K562 (cell line): ENCODE data around the gene TYW5. TPM values are rescaled to one million over a fixed set of nuclear protein-coding genes. Genes with fewer than 3 reads are reported as not detected.
A peak's percentile ranks its signal among the peaks of the same experiment; 100 is the strongest.

Experiments
- CBX2 ChIP-seq: fragments of 200-600 bp; sonication (generic); IDR thresholded peaks from one replicate; pipeline ENCODE4 v1.6.1; 2012; ENCODE audit warnings: mild to moderate bottlenecking, low read length, inconsistent platforms; ENCODE audit not compliant: insufficient read depth, poor library complexity, severe bottlenecking
- CHCHD3 ChIP-seq: fragments of 250-450 bp; sonication (Bioruptor Pico); IDR thresholded peaks from 2 replicates; pipeline ENCODE4 v2.1.2; 2022; ENCODE audit warnings: mild to moderate bottlenecking
- CLOCK ChIP-seq: fragments of 250-450 bp; sonication (Bioruptor Pico); IDR thresholded peaks from 2 replicates; pipeline ENCODE4 v1.4.0; 2020; ENCODE audit warnings: mild to moderate bottlenecking, moderate library complexity, borderline replicate concordance
- CREM ChIP-seq: IDR thresholded peaks from 2 replicates; pipeline ENCODE4 v1.6.1; 2014; ENCODE audit warnings: antibody characterized with exemption, low read depth
- CTBP1 ChIP-seq: fragments of 450-650 bp; IDR thresholded peaks from 2 replicates; pipeline ENCODE4 v1.6.1; 2016; ENCODE audit warnings: borderline replicate concordance
- ELF2 ChIP-seq: fragments of 250-450 bp; sonication (Bioruptor Pico); IDR thresholded peaks from 2 replicates; pipeline ENCODE4 v1.5.0; 2021; ENCODE audit warnings: mild to moderate bottlenecking
- FOXP4 ChIP-seq: sonication (generic); formaldehyde crosslinking; IDR thresholded peaks from 2 replicates; pipeline ENCODE4 v1.8.0; 2022; ENCODE audit warnings: mild to moderate bottlenecking, missing genetic modification reagents, borderline replicate concordance
- HDAC8 ChIP-seq: fragments of 450-650 bp; IDR thresholded peaks from 2 replicates; pipeline ENCODE4 v1.6.1; 2016; ENCODE audit warnings: mild to moderate bottlenecking, missing genetic modification characterization, moderate library complexity, missing compliant biosample characterization
- HLTF ChIP-seq: fragments of 450-650 bp; IDR thresholded peaks from 2 replicates; pipeline ENCODE4 v1.6.1; 2016
- HMGXB4 ChIP-seq: sonication (generic); formaldehyde crosslinking; IDR thresholded peaks from 2 replicates; pipeline ENCODE4 v1.8.1; 2023; ENCODE audit warnings: mild to moderate bottlenecking, missing genetic modification reagents
- LARP7 ChIP-seq: fragments of 450-650 bp; IDR thresholded peaks from 2 replicates; pipeline ENCODE4 v1.6.1; 2016
- MEF2D ChIP-seq: conservative IDR thresholded peaks from 2 replicates; pipeline ENCODE4 v1.6.1; 2016; ENCODE audit warnings: low read depth, missing genetic modification characterization, missing compliant biosample characterization
- RBFOX2 ChIP-seq: fragments of 200-400 bp; formaldehyde crosslinking; IDR thresholded peaks from 2 replicates; pipeline ENCODE4 v1.6.1; 2017; ENCODE audit warnings: low read depth, mild to moderate bottlenecking, low read length, moderate library complexity
- ZSCAN29 ChIP-seq: fragments of 450-650 bp; IDR thresholded peaks from 2 replicates; pipeline ENCODE4 v1.6.1; 2017
- polyA plus RNA-seq, 8 experiments: library from polyadenylated mRNA; depleted of rRNA in 4 of 8; stranded (reverse) in 5 of 8; unstranded in 3 of 8; fragments of >200 nt; fragmentation: Nextera tagmentation in 2 of 8; fragmentation: Illumina TruSeq in 1 of 8; extraction: Ambion mirVana in 2 of 8; extraction: Trizol in 1 of 8; gene quantifications; 2 replicates each; pipeline versions ENCODE4 v1.2.1 to v1.2.3, GENCODE V29; 2011 to 2014; ENCODE audit warnings: inconsistent platforms in 1 of 8, missing spikeins in 1 of 8
- total RNA-seq, 7 experiments: library from RNA; depleted of rRNA in 6 of 7; stranded (reverse); fragments of >200 nt in 6 of 7; fragmentation: Illumina TruSeq in 2 of 7; extraction: Trizol in 2 of 7; gene quantifications; 2 replicates each; pipeline versions ENCODE4 v1.2.1 to v1.2.3, GENCODE V29; 2011 to 2021; ENCODE audit warnings: low replicate concordance in 1 of 7
- TF ChIP-seq, protein P1 (sequence below): sonication (generic); formaldehyde crosslinking; IDR thresholded peaks from 2 replicates; pipeline ENCODE4 v1.8.0; 2022; ENCODE audit warnings: missing genetic modification reagents, mild to moderate bottlenecking, borderline replicate concordance
- TF ChIP-seq, protein P2 (sequence below), 2 experiments: fragments of 200-800 bp in 1 of 2; sonication (Bioruptor generic) in 1 of 2; sonication (generic) in 1 of 2; formaldehyde crosslinking in 1 of 2; IDR thresholded peaks in 1 of 2; conservative IDR thresholded peaks in 1 of 2; 2 replicates each; pipeline versions ENCODE4 v1.5.0 to v1.6.1; 2016 to 2020; ENCODE audit warnings: missing compliant biosample characterization in 1 of 2, missing genetic modification characterization in 1 of 2, missing genetic modification reagents in 1 of 2

Gene TYW5
- total and polyA plus RNA-seq, 9 of the 15 experiments (the other 6 are each of a cell fraction or from before 2014, with no cell fraction given) = 3.6 to 7.7 (median 4.6) TPM

DNA sequence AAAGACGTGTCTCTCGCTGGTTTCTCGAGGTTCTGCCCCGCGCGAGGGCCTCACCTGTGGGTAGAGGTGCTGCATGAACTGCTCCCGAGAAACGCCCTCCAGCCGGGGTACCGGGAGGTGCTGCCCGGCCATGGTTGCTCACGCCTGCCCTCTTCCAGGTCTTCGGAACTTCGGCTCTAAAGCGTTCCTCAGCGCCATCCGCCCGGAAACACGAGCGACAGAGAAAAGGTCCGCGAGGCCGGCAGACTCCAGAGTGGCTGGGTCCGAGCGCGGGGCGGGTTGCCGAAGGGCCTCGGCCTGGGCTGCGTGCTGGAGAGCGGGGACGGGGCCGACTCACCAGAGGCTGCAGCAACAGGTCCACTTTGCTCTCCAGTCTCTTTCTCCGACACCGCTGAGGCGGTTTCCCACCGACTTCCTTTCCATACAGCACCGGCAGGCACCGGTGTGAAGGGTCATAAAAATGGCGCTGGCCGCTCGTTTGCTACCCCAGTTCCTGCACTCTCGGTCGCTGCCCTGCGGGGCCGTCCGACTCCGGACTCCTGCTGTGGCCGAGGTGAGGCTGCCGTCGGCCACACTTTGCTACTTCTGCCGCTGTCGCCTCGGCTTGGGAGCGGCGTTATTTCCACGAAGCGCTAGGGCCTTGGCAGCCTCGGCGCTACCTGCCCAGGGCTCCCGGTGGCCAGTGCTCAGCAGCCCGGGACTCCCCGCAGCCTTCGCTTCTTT lies at the start of gene TYW5, which contains the start of gene MAIP1 (continued):
- TF ChIP-seq LARP7 = peak; percentile 70; the same call in 1 of the 2 replicates
- TF ChIP-seq CLOCK (CRISPR knock-in tag) = no peak
- TF ChIP-seq RBFOX2 = peak; percentile 90
- TF ChIP-seq MEF2D = 0 out of 2 replicates have a peak, but pooled peaks have one; percentile 51
- TF ChIP-seq CTBP1 = peak; percentile 88
- peak; percentile 74; the same call in 1 of the 2 replicates for TF ChIP-seq HLTF
- 0 out of 2 replicates have a peak, but pooled peaks have one; percentile 18 for TF ChIP-seq CREM
- 0 out of 2 replicates have a peak, but pooled peaks have one; percentile 26 for TF ChIP-seq ZSCAN29
- peak; percentile 47; the same call in 1 of the 2 replicates for TF ChIP-seq ELF2 (CRISPR knock-in tag)
- TF ChIP-seq, protein P1, sequence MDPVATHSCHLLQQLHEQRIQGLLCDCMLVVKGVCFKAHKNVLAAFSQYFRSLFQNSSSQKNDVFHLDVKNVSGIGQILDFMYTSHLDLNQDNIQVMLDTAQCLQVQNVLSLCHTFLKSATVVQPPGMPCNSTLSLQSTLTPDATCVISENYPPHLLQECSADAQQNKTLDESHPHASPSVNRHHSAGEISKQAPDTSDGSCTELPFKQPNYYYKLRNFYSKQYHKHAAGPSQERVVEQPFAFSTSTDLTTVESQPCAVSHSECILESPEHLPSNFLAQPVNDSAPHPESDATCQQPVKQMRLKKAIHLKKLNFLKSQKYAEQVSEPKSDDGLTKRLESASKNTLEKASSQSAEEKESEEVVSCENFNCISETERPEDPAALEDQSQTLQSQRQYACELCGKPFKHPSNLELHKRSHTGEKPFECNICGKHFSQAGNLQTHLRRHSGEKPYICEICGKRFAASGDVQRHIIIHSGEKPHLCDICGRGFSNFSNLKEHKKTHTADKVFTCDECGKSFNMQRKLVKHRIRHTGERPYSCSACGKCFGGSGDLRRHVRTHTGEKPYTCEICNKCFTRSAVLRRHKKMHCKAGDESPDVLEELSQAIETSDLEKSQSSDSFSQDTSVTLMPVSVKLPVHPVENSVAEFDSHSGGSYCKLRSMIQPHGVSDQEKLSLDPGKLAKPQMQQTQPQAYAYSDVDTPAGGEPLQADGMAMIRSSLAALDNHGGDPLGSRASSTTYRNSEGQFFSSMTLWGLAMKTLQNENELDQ (CRISPR knock-in tag) = no peak
- TF ChIP-seq, protein P2, sequence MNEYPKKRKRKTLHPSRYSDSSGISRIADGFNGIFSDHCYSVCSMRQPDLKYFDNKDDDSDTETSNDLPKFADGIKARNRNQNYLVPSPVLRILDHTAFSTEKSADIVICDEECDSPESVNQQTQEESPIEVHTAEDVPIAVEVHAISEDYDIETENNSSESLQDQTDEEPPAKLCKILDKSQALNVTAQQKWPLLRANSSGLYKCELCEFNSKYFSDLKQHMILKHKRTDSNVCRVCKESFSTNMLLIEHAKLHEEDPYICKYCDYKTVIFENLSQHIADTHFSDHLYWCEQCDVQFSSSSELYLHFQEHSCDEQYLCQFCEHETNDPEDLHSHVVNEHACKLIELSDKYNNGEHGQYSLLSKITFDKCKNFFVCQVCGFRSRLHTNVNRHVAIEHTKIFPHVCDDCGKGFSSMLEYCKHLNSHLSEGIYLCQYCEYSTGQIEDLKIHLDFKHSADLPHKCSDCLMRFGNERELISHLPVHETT (CRISPR knock-in tag; conservative IDR thresholded peaks at IDR 0.05 in 1 of 2, IDR thresholded peaks at IDR 0.05 in 1 of 2) = peak in 1 of 2 experiments; percentile 80; a peak in 2 of 4 replicates
- TF ChIP-seq HMGXB4 (CRISPR knock-in tag) = peak; percentile 72; the same call in 1 of the 2 replicates
- no peak for TF ChIP-seq CHCHD3
- no peak for TF ChIP-seq CBX2
- 0 out of 2 replicates have a peak, but pooled peaks have one; percentile 67 for TF ChIP-seq HDAC8 (tag)
- peak; percentile 13; the same call in 1 of the 2 replicates for TF ChIP-seq FOXP4 (CRISPR knock-in tag)
